Neural cell (in vitro differentiated cells): ENCODE measurements around the gene AQP5. TPM values are rescaled to one million over a fixed set of nuclear protein-coding genes. Genes with fewer than 3 reads are reported as not detected.

Experiments used
- H2AFZ ChIP-seq: fragments of 200-600, 300-800 bp; sonication (generic), shearing (Covaris generic); 2 replicates; pipeline ENCODE4 v1.6.0; 2014; ENCODE audit warnings: low read depth, mild to moderate bottlenecking, antibody characterized with exemption, low read length, moderate library complexity
- H3F3A ChIP-seq: fragments of 200-600 bp; shearing (Covaris generic); 2 replicates; pipeline ENCODE4 v1.6.1; 2016; ENCODE audit warnings: mild to moderate bottlenecking, moderate library complexity, mixed read lengths, antibody characterized with exemption, low read length; ENCODE audit not compliant: insufficient read depth, poor library complexity, severe bottlenecking
- H3K27ac ChIP-seq: fragments of 200-600, 300-800 bp; sonication (generic), shearing (Covaris generic); 2 replicates; pipeline ENCODE4 v1.5.1; 2014; ENCODE audit warnings: mild to moderate bottlenecking, low read length, moderate library complexity
- H3K27me3 ChIP-seq: fragments of 300-800, 200-600 bp; sonication (generic), shearing (Covaris generic); 2 replicates; pipeline ENCODE4 v1.6.0; 2014; ENCODE audit warnings: mild to moderate bottlenecking, low read depth, low read length, moderate library complexity; ENCODE audit not compliant: insufficient read depth
- H3K36me3 ChIP-seq: fragments of 300-800, 200-600 bp; sonication (generic), shearing (Covaris generic); 2 replicates; pipeline ENCODE4 v1.5.1; 2014; ENCODE audit warnings: mild to moderate bottlenecking, antibody characterized with exemption, low read length, moderate library complexity; ENCODE audit not compliant: insufficient read depth
- H3K4me2 ChIP-seq: fragments of 300-800, 200-600 bp; sonication (generic), shearing (Covaris generic); 2 replicates; pipeline ENCODE4 v1.6.0; 2014; ENCODE audit warnings: mild to moderate bottlenecking, low read length
- H3K4me3 ChIP-seq: fragments of 300-800, 200-600 bp; sonication (generic), shearing (Covaris generic); 2 replicates; pipeline ENCODE4 v1.5.1; 2014; ENCODE audit warnings: mild to moderate bottlenecking, low read length, moderate library complexity
- H3K79me2 ChIP-seq: fragments of 200-600 bp; shearing (Covaris generic); replicated peaks from 2 replicates; pipeline ENCODE4 v1.6.0; 2014; ENCODE audit warnings: mild to moderate bottlenecking, low read length, moderate library complexity; ENCODE audit not compliant: insufficient read depth
- H3K9ac ChIP-seq: fragments of 300-800, 200-600 bp; sonication (generic), shearing (Covaris generic); 2 replicates; pipeline ENCODE4 v1.6.1; 2016; ENCODE audit warnings: mild to moderate bottlenecking, low read length, mixed read lengths
- H3K9me2 ChIP-seq: fragments of 200-600 bp; shearing (Covaris generic); 2 replicates; pipeline ENCODE4 v1.6.1; 2016; ENCODE audit warnings: mild to moderate bottlenecking, low read length, mixed read lengths; ENCODE audit not compliant: insufficient read depth
- H3K9me3 ChIP-seq: fragments of 200-600, 300-800 bp; sonication (generic), shearing (Covaris generic); 2 replicates; pipeline ENCODE4 v1.6.1; 2016; ENCODE audit warnings: mild to moderate bottlenecking, mixed run types, low read length, moderate library complexity, mixed read lengths
- H4K20me1 ChIP-seq: fragments of 200-600 bp; shearing (Covaris generic); 2 replicates; pipeline ENCODE4 v1.6.1; 2016; ENCODE audit warnings: mild to moderate bottlenecking, mixed run types; ENCODE audit not compliant: insufficient read depth
- CTCF ChIP-seq: fragments of 450-650 bp; IDR thresholded peaks from 2 replicates; pipeline ENCODE4 v1.5.1; 2014; ENCODE audit warnings: antibody characterized with exemption, mild to moderate bottlenecking, moderate library complexity; ENCODE audit not compliant: poor library complexity, severe bottlenecking
- EP300 ChIP-seq: fragments of 450-650 bp; conservative IDR thresholded peaks from 2 replicates; pipeline ENCODE4 v1.6.1; 2014; ENCODE audit warnings: antibody characterized with exemption, mild to moderate bottlenecking, moderate library complexity; ENCODE audit not compliant: poor library complexity, severe bottlenecking
- EZH2 ChIP-seq: fragments of 200-600, 300-800 bp; shearing (Covaris generic), sonication (generic); IDR thresholded peaks from 2 replicates; pipeline ENCODE4 v1.6.1; 2014; ENCODE audit warnings: antibody characterized with exemption, low read length, borderline replicate concordance, mild to moderate bottlenecking; ENCODE audit not compliant: insufficient read depth, poor library complexity, severe bottlenecking
- MXI1 ChIP-seq: fragments of 450-650 bp; conservative IDR thresholded peaks from 2 replicates; pipeline ENCODE4 v1.6.1; 2014; ENCODE audit warnings: antibody characterized with exemption, mild to moderate bottlenecking; ENCODE audit not compliant: poor library complexity, severe bottlenecking
- POLR2AphosphoS5 ChIP-seq: IDR thresholded peaks from 2 replicates; pipeline ENCODE4 v1.6.1; 2012
- RAD21 ChIP-seq: fragments of 450-650 bp; conservative IDR thresholded peaks from 2 replicates; pipeline ENCODE4 v1.6.1; 2014; ENCODE audit warnings: antibody characterized with exemption, mild to moderate bottlenecking, moderate library complexity
- REST ChIP-seq: IDR thresholded peaks from 2 replicates; pipeline ENCODE4 v1.6.1; 2012; ENCODE audit warnings: borderline replicate concordance
- SMC3 ChIP-seq: fragments of 450-650 bp; conservative IDR thresholded peaks from 2 replicates; pipeline ENCODE4 v1.6.1; 2014; ENCODE audit warnings: antibody characterized with exemption, mild to moderate bottlenecking, moderate library complexity; ENCODE audit not compliant: poor library complexity
- TAF1 ChIP-seq: IDR thresholded peaks from 2 replicates; pipeline ENCODE4 v1.6.1; 2012; ENCODE audit warnings: low read depth
- polyA plus RNA-seq: library from polyadenylated mRNA; depleted of rRNA; stranded (reverse); fragments of >200 nt; gene quantifications from 2 replicates; pipeline ENCODE4 v1.2.3, GENCODE V29; 2014

AQP5 gene
- polyA plus RNA-seq, 1 donor from 2014 or later: not detected

GRCh38 chr12:50006754-50007442, 45.2 kb downstream of the AQP5 start:
- no peaks in the 10 kb centered on the region for H3K79me2 ChIP-seq

GRCh38 chr12:50013361-50014147, 51.9 kb downstream of the AQP5 start:
- H3K27ac ChIP-seq: no peak overlapping the region
- H3F3A ChIP-seq: no peaks in the 10 kb centered on the region
- H3K9ac ChIP-seq: no peak overlapping the region
- no peaks in the 10 kb centered on the region for H3K9me3 ChIP-seq
- H3K36me3 ChIP-seq: no peaks in the 10 kb centered on the region
- no peak overlapping the region for H3K4me3 ChIP-seq
- H3K27me3 ChIP-seq: no peaks in the 10 kb centered on the region
- no peak overlapping the region for H2AFZ ChIP-seq
- peaks cover 11% of the 10 kb centered on the region for H3K79me2 ChIP-seq
- H3K4me2 ChIP-seq: no peak overlapping the region
- no peak for TF ChIP-seq POLR2AphosphoS5
- no peak for TF ChIP-seq EP300
- no peak for TF ChIP-seq MXI1
- TF ChIP-seq RAD21: no peak
- TF ChIP-seq TAF1: no peak
- no peak for TF ChIP-seq REST
- TF ChIP-seq EZH2: no peak
- no peak for TF ChIP-seq SMC3
- no peak for TF ChIP-seq CTCF
- no peaks in the 10 kb centered on the region for H4K20me1 ChIP-seq
- H3K9me2 ChIP-seq: no peaks in the 10 kb centered on the region

More at GRCh38 chr12:50006754-50007442, 45.2 kb downstream of the AQP5 start:
- Histone ChIP-seq H3K9me3 (no peaks in the 10 kb centered on the region), H3K36me3 (no peaks in the 10 kb centered on the region), H2AFZ (no peak overlapping the region), H3K4me2 (no peak overlapping the region), H3K9ac (no peak overlapping the region), H3F3A (no peaks in the 10 kb centered on the region), H3K27ac (no peak overlapping the region), H3K4me3 (no peak overlapping the region), H4K20me1 (no peaks in the 10 kb centered on the region), H3K9me2 (no peaks in the 10 kb centered on the region), H3K27me3 (no peaks in the 10 kb centered on the region)
- TF ChIP-seq CTCF (no peak), EP300 (no peak), RAD21 (no peak)
